Fibroblast of lung (primary cell): ENCODE data around the gene PCSK9. TPM values are rescaled to one million over a fixed set of nuclear protein-coding genes. Genes with fewer than 3 reads are reported as not detected.

Experiments
- DNase-seq, 2 donors: peaks; one replicate each; pipeline versions ENCODE4 v3.0.0 to v3.0.0-alpha.2; 2010; ENCODE audit warnings: low read depth in 2 of 2
- H2AFZ ChIP-seq: 2 replicates; pipeline ENCODE4 v1.5.1; 2012; ENCODE audit warnings: low read length, control low read depth, inconsistent platforms
- H3K27ac ChIP-seq: 2 replicates; pipeline ENCODE4 v1.5.1; 2011; ENCODE audit warnings: low read length, control low read depth; ENCODE audit not compliant: insufficient read depth
- H3K27me3 ChIP-seq: 2 replicates; pipeline ENCODE4 v1.5.1; 2011; ENCODE audit warnings: mild to moderate bottlenecking, low read length; ENCODE audit not compliant: control insufficient read depth, insufficient read depth
- H3K36me3 ChIP-seq: 2 replicates; pipeline ENCODE4 v1.5.1; 2011; ENCODE audit warnings: low read length; ENCODE audit not compliant: control insufficient read depth, insufficient read depth
- H3K4me1 ChIP-seq: 2 replicates; pipeline ENCODE4 v1.5.1; 2011; ENCODE audit warnings: low read length; ENCODE audit not compliant: control insufficient read depth, insufficient read depth; ENCODE audit errors: extremely low read depth
- H3K4me2 ChIP-seq: 2 replicates; pipeline ENCODE4 v1.5.1; 2011; ENCODE audit warnings: low read length, control low read depth; ENCODE audit not compliant: insufficient read depth; ENCODE audit errors: extremely low read depth
- H3K4me3 ChIP-seq, 4 experiments: fragments of 200-600 bp in 1 of 4; sonication (generic) in 1 of 4; replicated peaks in 1 of 4; 2 replicates each; pipeline ENCODE4 v1.5.1; 2011 to 2016; ENCODE audit warnings: low read length in 4 of 4, low read depth in 3 of 4, mild to moderate bottlenecking in 3 of 4, control low read depth in 2 of 4, inconsistent platforms in 1 of 4, mixed read lengths in 1 of 4; ENCODE audit not compliant: insufficient read depth in 1 of 4; ENCODE audit errors: control extremely low read depth in 1 of 4
- H3K79me2 ChIP-seq: 2 replicates; pipeline ENCODE4 v1.5.1; 2012; ENCODE audit warnings: mild to moderate bottlenecking, low read length, inconsistent platforms; ENCODE audit not compliant: control insufficient read depth, insufficient read depth
- H3K9ac ChIP-seq: 2 replicates; pipeline ENCODE4 v1.5.1; 2011; ENCODE audit warnings: mild to moderate bottlenecking, low read length, control low read depth; ENCODE audit not compliant: insufficient read depth
- H3K9me3 ChIP-seq: 2 replicates; pipeline ENCODE4 v1.5.1; 2012; ENCODE audit warnings: low read depth, low read length; ENCODE audit not compliant: control insufficient read depth, insufficient read depth
- H4K20me1 ChIP-seq: 2 replicates; pipeline ENCODE4 v1.5.1; 2011; ENCODE audit warnings: low read length; ENCODE audit not compliant: control insufficient read depth, insufficient read depth; ENCODE audit errors: extremely low read depth
- EZH2 ChIP-seq: IDR thresholded peaks from 2 replicates; pipeline ENCODE4 v1.5.1; 2012; ENCODE audit warnings: low read length, control low read depth, mild to moderate bottlenecking; ENCODE audit errors: missing control alignments
- polyA plus RNA-seq, 2 donors: library from polyadenylated mRNA; depleted of rRNA in 1 of 2; stranded (reverse) in 1 of 2; unstranded in 1 of 2; fragments of >200 nt; gene quantifications; 2 replicates each; pipeline ENCODE4 v1.2.1, GENCODE V29; 2011 to 2012; ENCODE audit warnings: missing spikeins in 1 of 2
- total RNA-seq: library from RNA; depleted of rRNA; stranded (reverse); fragments of >200 nt; gene quantifications from 2 replicates; pipeline ENCODE4 v1.2.1, GENCODE V29; 2014
- TF ChIP-seq, protein P1 (sequence below), 2 donors: IDR thresholded peaks in 1 of 2; conservative IDR thresholded peaks in 1 of 2; 1 replicate in 1 of 2; 2 replicates in 1 of 2; pipeline ENCODE4 v1.5.1; 2011 to 2012; ENCODE audit warnings: low read length in 2 of 2, control low read depth in 1 of 2, inconsistent platforms in 1 of 2, low read depth in 1 of 2, mild to moderate bottlenecking in 1 of 2

The PCSK9 gene
- total and polyA plus RNA-seq, 2 donors (not counting 1 experiment from before 2014, with no cell fraction given) = 0.70 to 2.0 TPM

DNA sequence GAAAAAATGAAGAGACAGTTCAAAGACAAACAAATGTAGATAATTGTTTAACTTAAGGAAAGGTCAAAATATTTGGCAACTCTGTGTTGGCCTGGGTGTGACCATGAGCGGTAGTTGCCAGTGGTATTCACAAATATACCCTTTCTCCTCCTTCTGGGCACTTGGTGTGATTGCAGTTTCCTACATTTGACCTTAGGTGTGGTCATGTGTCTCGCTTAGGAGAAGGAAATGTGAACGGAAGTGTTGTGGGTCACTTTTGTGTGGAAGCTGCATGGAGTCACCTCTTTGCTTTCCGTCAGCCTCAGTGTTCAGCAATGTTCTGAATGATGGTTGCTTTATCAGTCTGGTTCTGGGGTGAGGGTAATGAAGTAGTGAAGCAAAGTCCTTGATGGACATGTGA lies 3.4 kb upstream of the PCSK9 start:
- Histone ChIP-seq H3K9ac (no peak overlapping the region), H3K4me3 (no peak overlapping the region), H3K4me2 (no peak overlapping the region), H3K36me3 (no peaks in the 10 kb centered on the region), H2AFZ (no peak overlapping the region), H3K27me3 (peaks cover 69% of the 10 kb centered on the region), H3K27ac (no peak overlapping the region), H3K9me3 (no peaks in the 10 kb centered on the region), H4K20me1 (no peaks in the 10 kb centered on the region), H3K4me1 (no peaks in the 10 kb centered on the region), H3K79me2 (no peaks in the 10 kb centered on the region)
- no peak for TF ChIP-seq EZH2
- TF ChIP-seq, protein P1, sequence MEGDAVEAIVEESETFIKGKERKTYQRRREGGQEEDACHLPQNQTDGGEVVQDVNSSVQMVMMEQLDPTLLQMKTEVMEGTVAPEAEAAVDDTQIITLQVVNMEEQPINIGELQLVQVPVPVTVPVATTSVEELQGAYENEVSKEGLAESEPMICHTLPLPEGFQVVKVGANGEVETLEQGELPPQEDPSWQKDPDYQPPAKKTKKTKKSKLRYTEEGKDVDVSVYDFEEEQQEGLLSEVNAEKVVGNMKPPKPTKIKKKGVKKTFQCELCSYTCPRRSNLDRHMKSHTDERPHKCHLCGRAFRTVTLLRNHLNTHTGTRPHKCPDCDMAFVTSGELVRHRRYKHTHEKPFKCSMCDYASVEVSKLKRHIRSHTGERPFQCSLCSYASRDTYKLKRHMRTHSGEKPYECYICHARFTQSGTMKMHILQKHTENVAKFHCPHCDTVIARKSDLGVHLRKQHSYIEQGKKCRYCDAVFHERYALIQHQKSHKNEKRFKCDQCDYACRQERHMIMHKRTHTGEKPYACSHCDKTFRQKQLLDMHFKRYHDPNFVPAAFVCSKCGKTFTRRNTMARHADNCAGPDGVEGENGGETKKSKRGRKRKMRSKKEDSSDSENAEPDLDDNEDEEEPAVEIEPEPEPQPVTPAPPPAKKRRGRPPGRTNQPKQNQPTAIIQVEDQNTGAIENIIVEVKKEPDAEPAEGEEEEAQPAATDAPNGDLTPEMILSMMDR (conservative IDR thresholded peaks at IDR 0.05 in 1 of 2, IDR thresholded peaks at IDR 0.05 in 1 of 2; ENCODE audit: low read depth in 1 of 2, low read length in 2 of 2) = peak in 1 of 2 donors; percentile 2
- DNase-seq = no peak

- H3K4me3 ChIP-seq = no peak overlapping the region
- H3K4me2 ChIP-seq = no peak overlapping the region
- no peaks in the 10 kb centered on the region for H3K79me2 ChIP-seq
- no peaks in the 10 kb centered on the region for H3K36me3 ChIP-seq
- DNase-seq = no peak
- no peak overlapping the region for H3K9ac ChIP-seq
- peaks cover 75% of the 10 kb centered on the region for H3K27me3 ChIP-seq
- no peaks in the 10 kb centered on the region for H3K9me3 ChIP-seq
- TF ChIP-seq EZH2 = no peak
- TF ChIP-seq, protein P1 (conservative IDR thresholded peaks at IDR 0.05 in 1 of 2, IDR thresholded peaks at IDR 0.05 in 1 of 2; ENCODE audit: low read depth in 1 of 2, low read length in 2 of 2) = no peak
- no peaks in the 10 kb centered on the region for H3K4me1 ChIP-seq
- H4K20me1 ChIP-seq = no peaks in the 10 kb centered on the region
- H2AFZ ChIP-seq = no peak overlapping the region
- no peak overlapping the region for H3K27ac ChIP-seq
These were observed 1.4 kb upstream of the PCSK9 start for GRCh38 chr1:55037733-55038551.

GRCh38 chr1:55038552-55038838 lies 853 bp upstream of the PCSK9 start:
- Histone ChIP-seq H3K79me2 (no peaks in the 10 kb centered on the region), H3K4me1 (no peaks in the 10 kb centered on the region), H4K20me1 (no peaks in the 10 kb centered on the region), H3K4me3 (no peak overlapping the region), H3K27me3 (peaks cover 72% of the 10 kb centered on the region), H3K27ac (no peak overlapping the region), H3K36me3 (no peaks in the 10 kb centered on the region), H2AFZ (no peak overlapping the region), H3K4me2 (no peak overlapping the region), H3K9me3 (no peaks in the 10 kb centered on the region), H3K9ac (no peak overlapping the region)
- TF ChIP-seq, protein P1 (conservative IDR thresholded peaks at IDR 0.05 in 1 of 2, IDR thresholded peaks at IDR 0.05 in 1 of 2; ENCODE audit: low read depth in 1 of 2, low read length in 2 of 2) = no peak
- no peak for TF ChIP-seq EZH2
- DNase-seq = no peak
